GM21528 (cell line): ENCODE results near the gene RGN.
"Not testable (repeated sequence)": the region's sequence is repeated elsewhere in the genome, so short reads cannot be mapped to it uniquely, and the experiment has no call there.

Experiments used
- ATAC-seq: cut with Tn5 transposase; IDR thresholded peaks from one replicate; pipeline ENCODE4 v1.9.1; 2021; ENCODE audit warnings: mild to moderate bottlenecking, moderate library complexity; ENCODE audit not compliant: unreplicated experiment, low FRiP score

RGN gene

GRCh38 chrX:47078129-47079043, at the start of gene RGN:
TSS of gene RGN (plus strand) at chrX:47078443. CDS start at chrX:47081145, 2,702 bp downstream.
- ATAC-seq: no peak

DNA sequence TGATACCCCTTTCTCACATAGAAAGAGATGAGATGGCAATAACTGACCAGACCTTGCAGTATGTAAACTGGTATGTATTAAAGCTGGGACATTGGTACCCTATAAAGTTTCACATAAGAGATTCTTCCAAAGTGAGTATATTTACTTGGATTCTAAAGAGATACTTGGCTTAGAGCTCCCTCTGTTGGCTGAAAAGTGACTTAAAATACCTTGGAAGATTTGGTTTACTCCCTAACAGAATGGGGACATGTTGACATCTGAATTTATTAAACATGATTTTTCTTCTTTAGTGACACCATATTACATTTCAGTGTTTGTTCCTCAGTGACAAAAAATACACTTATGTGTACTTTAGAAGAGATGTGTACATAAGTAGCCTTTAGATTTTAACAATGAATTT, 47.9 kb upstream of the RGN start:
- ATAC-seq: no peak

GRCh38 chrX:47047989-47048388, 30.3 kb upstream of the RGN start:
- no peak for ATAC-seq

- no peak for ATAC-seq
These were observed 18.9 kb upstream of the RGN start for GRCh38 chrX:47059142-47059874.

- ATAC-seq: no peak
These were observed 17.5 kb upstream of the RGN start for GRCh38 chrX:47060708-47061107.

GRCh38 chrX:47061238-47061919, 16.9 kb upstream of the RGN start:
- no peak for ATAC-seq

- no peak for ATAC-seq
These were observed 15.1 kb upstream of the RGN start for GRCh38 chrX:47063179-47063578.

DNA sequence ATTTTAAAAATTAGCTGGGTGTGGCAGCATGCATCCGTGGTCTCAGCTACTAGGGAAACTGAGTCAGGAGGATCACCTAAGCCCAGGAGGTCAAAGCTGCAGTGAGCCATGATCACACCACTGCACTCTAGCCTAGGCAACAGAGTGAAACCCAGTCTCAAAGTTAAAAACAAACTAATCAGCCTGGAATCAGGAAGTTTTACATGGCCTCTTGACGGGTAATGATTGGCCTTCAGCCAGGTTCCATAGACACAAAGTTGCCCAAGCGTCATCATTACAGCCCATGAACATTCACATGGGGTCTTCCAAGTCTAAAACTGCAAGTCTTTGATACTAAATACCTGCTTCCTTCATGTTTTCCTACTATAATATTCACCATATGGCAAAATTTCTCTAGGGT, 10.0 kb upstream of the RGN start:
- no peak for ATAC-seq

- no peak for ATAC-seq
These were observed 9.5 kb upstream of the RGN start for GRCh38 chrX:47068720-47069119.

GRCh38 chrX:47080215-47080914, 2.1 kb downstream of the RGN start:
- no peak for ATAC-seq

DNA sequence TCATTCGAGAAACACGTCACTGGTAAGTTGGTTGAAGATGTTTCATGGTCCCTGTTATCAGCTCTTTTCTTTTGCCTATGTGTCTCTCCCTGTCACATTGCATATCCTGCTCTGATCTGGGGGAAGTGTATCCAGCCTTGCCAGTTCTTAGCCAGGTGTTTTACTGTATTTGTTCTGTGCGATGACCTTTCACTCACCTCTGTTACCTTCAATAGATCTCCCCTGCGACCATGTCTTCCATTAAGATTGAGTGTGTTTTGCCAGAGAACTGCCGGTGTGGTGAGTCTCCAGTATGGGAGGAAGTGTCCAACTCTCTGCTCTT, 2.6 kb downstream of the RGN start:
- ATAC-seq: no peak

DNA sequence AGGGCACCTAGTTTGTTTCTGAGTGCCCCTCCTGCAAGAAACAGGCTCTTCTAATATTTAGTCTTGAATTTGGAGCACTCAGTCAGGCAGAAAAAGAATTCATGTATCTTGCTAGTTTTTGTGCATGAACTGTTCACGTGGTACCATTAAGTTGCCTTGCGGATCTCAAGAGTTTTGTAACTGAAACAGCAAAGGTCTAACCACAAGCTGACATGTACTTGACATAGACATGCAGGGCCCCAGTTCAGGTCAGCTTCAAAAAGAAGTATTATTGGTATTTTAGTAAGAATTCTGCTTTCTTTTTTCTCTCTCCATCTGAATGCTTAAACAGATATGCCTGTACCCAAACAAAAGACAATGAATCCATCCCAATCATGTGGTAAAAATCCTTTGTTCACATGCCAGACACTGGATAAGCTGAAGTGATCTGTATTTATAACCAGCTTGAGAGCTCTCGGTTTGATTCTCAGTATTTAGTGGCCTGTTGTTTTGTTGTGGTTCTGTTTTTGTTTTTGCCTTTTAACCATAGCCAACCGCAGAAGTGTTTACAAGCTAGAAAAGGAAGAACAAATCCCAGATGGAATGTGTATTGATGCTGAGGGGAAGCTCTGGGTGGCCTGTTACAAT, 13.0 kb downstream of the RGN start:
- no peak for ATAC-seq

GRCh38 chrX:47093248-47093647, 15.0 kb downstream of the RGN start:
- ATAC-seq: no peak

DNA sequence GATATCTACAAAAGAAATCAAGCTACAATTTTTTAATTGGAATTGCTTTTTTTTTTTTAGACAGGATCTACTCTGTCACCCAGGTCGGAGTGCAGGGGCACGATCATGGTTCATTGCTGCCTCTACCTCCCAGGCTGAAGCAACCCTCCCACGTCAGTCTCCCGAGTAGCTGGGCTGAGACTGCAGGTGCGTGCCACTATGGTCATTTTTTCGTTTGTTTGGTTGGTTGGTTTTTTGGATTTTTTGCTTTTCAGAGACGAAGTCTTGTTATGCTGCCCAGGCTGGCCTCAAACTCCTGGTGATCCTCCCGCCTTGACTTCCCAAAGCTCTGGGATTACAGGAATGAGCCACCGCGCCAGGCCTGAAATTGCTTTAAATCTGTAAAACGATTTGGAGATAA, 15.6 kb downstream of the RGN start:
- no peak for ATAC-seq

DNA sequence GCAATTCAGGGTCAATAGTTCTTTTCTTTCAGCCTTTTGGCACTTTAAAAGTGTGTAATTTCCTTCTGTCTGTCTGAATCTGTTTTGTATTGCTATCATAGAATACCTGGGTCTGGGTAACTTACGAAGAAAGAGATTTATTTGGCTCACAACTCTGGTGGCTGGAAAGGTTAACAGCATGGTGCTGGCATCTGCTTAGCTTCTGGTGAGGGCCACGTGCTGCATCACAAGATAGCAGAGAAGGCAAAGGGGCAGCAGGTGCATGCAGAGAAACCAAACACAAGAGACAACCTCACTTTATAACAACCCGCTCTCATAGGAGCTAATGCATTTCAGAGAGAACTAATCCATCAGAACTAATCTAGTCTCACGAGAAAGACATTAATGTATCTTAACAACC, 18.8 kb downstream of the RGN start:
- no peak for ATAC-seq

GRCh38 chrX:47098338-47099094, 20.3 kb downstream of the RGN start:
- no peak for ATAC-seq

DNA sequence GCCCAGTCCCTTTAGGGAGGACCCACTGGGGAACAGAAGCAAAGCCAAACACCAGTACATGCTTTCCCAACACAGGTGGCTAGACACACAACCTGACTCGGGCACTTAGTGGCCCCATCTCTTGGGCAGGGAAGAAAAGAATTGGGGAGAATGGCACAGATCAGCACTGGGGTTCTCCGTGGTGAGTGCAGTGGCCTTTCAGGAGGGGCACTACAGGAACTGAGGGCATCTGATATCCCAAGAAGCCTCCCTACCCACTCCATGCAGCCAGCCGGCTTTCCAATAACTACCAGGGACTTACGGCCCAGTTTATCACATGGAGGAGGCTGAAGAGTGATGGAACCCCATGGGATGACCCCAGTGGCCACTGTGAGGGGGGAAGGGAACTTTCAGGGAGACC, 23.0 kb downstream of the RGN start:
- no peak for ATAC-seq

GRCh38 chrX:47110936-47111615, 32.8 kb downstream of the RGN start:
- not testable (repeated sequence) for ATAC-seq
